ENCODE measurements around the gene FAM171A1. TPM values are rescaled to one million over a fixed set of nuclear protein-coding genes. Genes with fewer than 3 reads are reported as not detected.
A peak's percentile ranks its signal among the peaks of the same experiment; 100 is the strongest.

The FAM171A1 gene
- total RNA-seq, 1 donor from 2014 or later = not detected

- no peak overlapping the region for H3K4me3 Mint-ChIP-seq
- no peak overlapping the region for H3K27ac Mint-ChIP-seq
- no peak for DNase-seq
- H3K4me1 Mint-ChIP-seq = peaks cover 2% of the 10 kb centered on the region
- ChIA-PET POLR2A (no interaction called here), CTCF (no interaction called here)
- H3K36me3 Mint-ChIP-seq (ENCODE audit: low read depth) = no peaks in the 10 kb centered on the region
- no peak for TF ChIP-seq CTCF (IDR thresholded peaks at IDR 0.05)
- peaks cover 21% of the 10 kb centered on the region for H3K27me3 Mint-ChIP-seq
- intact Hi-C loops (cut with micrococcal nuclease) = no loop called here
- no peaks in the 10 kb centered on the region for H3K9me3 Mint-ChIP-seq
- ATAC-seq (ENCODE audit: low read depth) = no peak
Measured at GRCh38 chr10:15200626-15201025, 170.5 kb downstream of the FAM171A1 start.

GRCh38 chr10:15197911-15198310, 173.2 kb downstream of the FAM171A1 start:
- Mint-ChIP-seq H3K27ac (no peak overlapping the region), H3K4me3 (no peak overlapping the region), H3K27me3 (peaks cover 21% of the 10 kb centered on the region), H3K36me3 (ENCODE audit: low read depth) (no peaks in the 10 kb centered on the region), H3K9me3 (peaks cover 2% of the 10 kb centered on the region), H3K4me1 (no peaks in the 10 kb centered on the region)
- intact Hi-C loops (cut with micrococcal nuclease) = no loop called here
- TF ChIP-seq CTCF (IDR thresholded peaks at IDR 0.05) = no peak
- DNase-seq = no peak
- POLR2A ChIA-PET = no interaction called here
- no peak for ATAC-seq (ENCODE audit: low read depth)
- CTCF ChIA-PET = interaction anchor here (0.6 kb wide), 1 partner anchor 324 kb away, joined by 3 read pairs; no protein-coding TSS in a partner anchor

- ChIA-PET POLR2A (no interaction called here), CTCF (no interaction called here)
- H3K4me1 Mint-ChIP-seq = no peaks in the 10 kb centered on the region
- H3K9me3 Mint-ChIP-seq = peaks cover 2% of the 10 kb centered on the region
- intact Hi-C loops (cut with micrococcal nuclease) = no loop called here
- no peaks in the 10 kb centered on the region for H3K36me3 Mint-ChIP-seq (ENCODE audit: low read depth)
- no peak for TF ChIP-seq CTCF (IDR thresholded peaks at IDR 0.05)
- H3K4me3 Mint-ChIP-seq = no peak overlapping the region
- no peak for ATAC-seq (ENCODE audit: low read depth)
- peaks cover 21% of the 10 kb centered on the region for H3K27me3 Mint-ChIP-seq
- DNase-seq = no peak
- no peak overlapping the region for H3K27ac Mint-ChIP-seq
Measured at GRCh38 chr10:15197276-15197675, 173.8 kb downstream of the FAM171A1 start.

- Mint-ChIP-seq H3K27me3 (peaks cover 16% of the 10 kb centered on the region), H3K27ac (no peak overlapping the region), H3K36me3 (ENCODE audit: low read depth) (no peaks in the 10 kb centered on the region), H3K9me3 (peaks cover 2% of the 10 kb centered on the region), H3K4me3 (peak overlapping the region; percentile 73), H3K4me1 (no peaks in the 10 kb centered on the region)
- intact Hi-C loops (cut with micrococcal nuclease) = no loop called here
- POLR2A ChIA-PET = no interaction called here
- CTCF ChIA-PET = no interaction called here
- ATAC-seq (ENCODE audit: low read depth) (peak; percentile 25), DNase-seq (no peak)
- TF ChIP-seq CTCF (IDR thresholded peaks at IDR 0.05) = no peak
Measured at GRCh38 chr10:15196021-15196834, 174.9 kb downstream of the FAM171A1 start.

- ATAC-seq (ENCODE audit: low read depth) (peak; percentile 81), DNase-seq (no peak)
- no peaks in the 10 kb centered on the region for H3K27me3 Mint-ChIP-seq
- peaks cover 16% of the 10 kb centered on the region for H3K4me1 Mint-ChIP-seq
- no peaks in the 10 kb centered on the region for H3K9me3 Mint-ChIP-seq
- POLR2A ChIA-PET = interaction anchor here (0.6 to 1.7 kb wide), 4 partner anchors 19 to 92 kb away, joined by 3 to 12 read pairs (median 7); partner anchors contain the start of genes NMT2 and RPP38
- TF ChIP-seq CTCF (IDR thresholded peaks at IDR 0.05) = no peak
- no peaks in the 10 kb centered on the region for H3K36me3 Mint-ChIP-seq (ENCODE audit: low read depth)
- CTCF ChIA-PET = interaction anchor here (1.1 to 1.3 kb wide), 2 partner anchors 21 to 22 kb away, joined by 3 read pairs; partner anchors contain the start of gene NMT2
- H3K4me3 Mint-ChIP-seq = peak overlapping the region; percentile 29
- peak overlapping the region; percentile 9 for H3K27ac Mint-ChIP-seq
- intact Hi-C loops (cut with micrococcal nuclease) = loop anchor here (1.0 to 2.0 kb wide), 2 partner anchors 20 to 21 kb away; partner anchors contain the start of gene NMT2
Measured at GRCh38 chr10:15189133-15189885, 181.8 kb downstream of the FAM171A1 start.

Measured in activated B cell treated with CpG ODN at 0.5 μM for 24 hours (primary cell).